ENCODE data around the gene ATG10. TPM values are rescaled to one million over a fixed set of nuclear protein-coding genes. Genes with fewer than 3 reads are reported as not detected.

ATG10 gene
- total and polyA plus RNA-seq, 2 of the 13 experiments (the other 11 are each of a cell fraction or from before 2014, with no cell fraction given), result 2.0 to 5.7 TPM

GRCh38 chr5:82295959-82296531, 324.2 kb downstream of the ATG10 start:
- TF ChIP-seq PRDM10 (CRISPR knock-in tag; IDR thresholded peaks at IDR 0.05; ENCODE audit: low read depth), result no peak
- TF ChIP-seq KDM5A (IDR thresholded peaks at IDR 0.05; ENCODE audit: borderline replicate concordance, low read length), result no peak
- Histone ChIP-seq H3K4me2 (ENCODE audit: low read depth, low read length) (no peak overlapping the region), H2AFZ (ENCODE audit: low read length) (no peak overlapping the region), H3K36me3 (replicated peaks in 1 of 2; ENCODE audit: control insufficient read depth in 1 of 2, insufficient read depth in 2 of 2, low read length in 2 of 2) (no peaks in the 10 kb centered on the region), H3K27me3 (ENCODE audit: control insufficient read depth in 1 of 2, insufficient read depth in 2 of 2, low read length in 2 of 2) (no peaks in the 10 kb centered on the region), H4K20me1 (ENCODE audit: insufficient read depth, low read length) (no peaks in the 10 kb centered on the region), H3K79me2 (ENCODE audit: insufficient read depth, low read length) (no peaks in the 10 kb centered on the region), H3K9ac (ENCODE audit: insufficient read depth, low read depth, low read length) (no peak overlapping the region), H3K27ac (ENCODE audit: extremely low read length, insufficient read depth, low read length) (no peak overlapping the region), H3K9me3 (ENCODE audit: low read length) (no peaks in the 10 kb centered on the region), H3K4me1 (ENCODE audit: insufficient read depth, low read length) (peaks cover 10% of the 10 kb centered on the region), H3K4me3 (replicated peaks in 1 of 3; ENCODE audit: insufficient read depth in 1 of 3, low read depth in 2 of 3, low read length in 3 of 3) (no peak overlapping the region)
- intact Hi-C loops (cut with micrococcal nuclease; ENCODE audit: unreplicated experiment), result no loop called here
- POLR2A ChIA-PET, result no interaction called here
- DNase-seq (ENCODE audit: low spot score) (no peak), ATAC-seq (no peak), FAIRE-seq (no peak)
- no TSS peak for BruUV-seq (replicated peaks)
- CTCF ChIA-PET (ENCODE audit: low intra/inter-chr PET ratio, low total read pairs), result no interaction called here
- WGBS (ENCODE audit: low lambda C conversion rate), result 86% methylated on average over 2 of the region's 2 CpGs
- in situ Hi-C loops (cut with HindIII; ENCODE audit: extremely low pct_ligation_motif_present, low pct_unique_long_range_greater_than_20kb), result no loop called here

- H3K27ac ChIP-seq (ENCODE audit: extremely low read length, insufficient read depth, low read length), result no peak overlapping the region
- intact Hi-C loops (cut with micrococcal nuclease; ENCODE audit: unreplicated experiment), result no loop called here
- peaks cover 1% of the 10 kb centered on the region for H3K4me1 ChIP-seq (ENCODE audit: insufficient read depth, low read length)
- ChIA-PET CTCF (ENCODE audit: low intra/inter-chr PET ratio, low total read pairs) (no interaction called here), POLR2A (no interaction called here)
- no peak overlapping the region for H3K9ac ChIP-seq (ENCODE audit: insufficient read depth, low read depth, low read length)
- in situ Hi-C loops (cut with HindIII; ENCODE audit: extremely low pct_ligation_motif_present, low pct_unique_long_range_greater_than_20kb), result no loop called here
- 88% methylated on average over 4 of the region's 4 CpGs for WGBS (ENCODE audit: low lambda C conversion rate)
- H4K20me1 ChIP-seq (ENCODE audit: insufficient read depth, low read length), result no peaks in the 10 kb centered on the region
- BruUV-seq (replicated peaks), result no TSS peak
- no peak overlapping the region for H3K4me2 ChIP-seq (ENCODE audit: low read depth, low read length)
- DNase-seq (ENCODE audit: low spot score) (no peak), FAIRE-seq (no peak), ATAC-seq (no peak)
- no peak overlapping the region for H3K4me3 ChIP-seq (replicated peaks in 1 of 3; ENCODE audit: insufficient read depth in 1 of 3, low read depth in 2 of 3, low read length in 3 of 3)
- H3K79me2 ChIP-seq (ENCODE audit: insufficient read depth, low read length), result no peaks in the 10 kb centered on the region
- H3K36me3 ChIP-seq (replicated peaks in 1 of 2; ENCODE audit: control insufficient read depth in 1 of 2, insufficient read depth in 2 of 2, low read length in 2 of 2), result no peaks in the 10 kb centered on the region
- no peaks in the 10 kb centered on the region for H3K27me3 ChIP-seq (ENCODE audit: control insufficient read depth in 1 of 2, insufficient read depth in 2 of 2, low read length in 2 of 2)
- no peaks in the 10 kb centered on the region for H3K9me3 ChIP-seq (ENCODE audit: low read length)
- H2AFZ ChIP-seq (ENCODE audit: low read length), result no peak overlapping the region
- TF ChIP-seq RXRA (CRISPR knock-in tag; IDR thresholded peaks at IDR 0.05), result no peak
- TF ChIP-seq, protein P1, sequence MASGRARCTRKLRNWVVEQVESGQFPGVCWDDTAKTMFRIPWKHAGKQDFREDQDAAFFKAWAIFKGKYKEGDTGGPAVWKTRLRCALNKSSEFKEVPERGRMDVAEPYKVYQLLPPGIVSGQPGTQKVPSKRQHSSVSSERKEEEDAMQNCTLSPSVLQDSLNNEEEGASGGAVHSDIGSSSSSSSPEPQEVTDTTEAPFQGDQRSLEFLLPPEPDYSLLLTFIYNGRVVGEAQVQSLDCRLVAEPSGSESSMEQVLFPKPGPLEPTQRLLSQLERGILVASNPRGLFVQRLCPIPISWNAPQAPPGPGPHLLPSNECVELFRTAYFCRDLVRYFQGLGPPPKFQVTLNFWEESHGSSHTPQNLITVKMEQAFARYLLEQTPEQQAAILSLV (CRISPR knock-in tag; IDR thresholded peaks at IDR 0.05; ENCODE audit: borderline replicate concordance), result no peak
Observed at GRCh38 chr5:82296929-82297328, 325.1 kb downstream of the ATG10 start.
